GM10266 (cell line): ENCODE measurements around the gene KRTDAP.

Source experiments
- DNase-seq: peaks from one replicate; pipeline ENCODE4 v3.0.0; 2012; ENCODE audit errors: extremely low spot score
- CTCF ChIP-seq: IDR thresholded peaks from 2 replicates; pipeline ENCODE4 v1.5.1; 2012; ENCODE audit warnings: mild to moderate bottlenecking, low read depth; ENCODE audit not compliant: control insufficient read depth, insufficient read depth; ENCODE audit errors: missing control alignments

The KRTDAP gene

DNA sequence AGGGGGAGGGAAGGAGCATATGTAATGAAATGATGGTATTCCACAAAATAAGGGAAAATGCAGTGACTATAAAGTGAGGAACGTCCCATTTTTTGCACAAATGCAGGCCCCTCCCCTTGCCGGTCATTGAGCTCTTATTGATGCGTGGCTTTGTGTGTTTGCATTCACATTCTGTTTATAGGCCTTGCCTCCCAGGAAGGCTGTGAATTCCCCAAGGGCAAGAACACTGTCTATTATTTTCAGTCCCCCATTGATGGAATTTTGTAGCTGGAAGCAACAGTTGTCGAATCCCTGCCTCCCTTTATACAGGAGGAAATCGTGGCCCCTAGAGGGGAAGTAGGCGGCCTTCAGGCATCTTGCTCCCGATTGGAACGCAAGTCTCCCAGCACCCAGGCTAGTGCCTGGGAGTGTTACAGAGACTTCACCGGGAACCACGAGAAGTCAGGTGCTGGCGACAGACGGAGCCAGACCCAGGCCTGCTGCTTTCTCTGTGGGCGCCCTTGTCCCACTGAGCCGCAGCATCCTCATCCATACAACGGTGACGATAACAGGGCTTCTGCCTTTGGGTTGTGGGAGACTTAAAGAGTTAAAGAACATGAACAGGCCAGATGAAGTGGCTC, 31.0 kb upstream of the KRTDAP start:
- DNase-seq = no peak
- TF ChIP-seq CTCF = no peak

DNA sequence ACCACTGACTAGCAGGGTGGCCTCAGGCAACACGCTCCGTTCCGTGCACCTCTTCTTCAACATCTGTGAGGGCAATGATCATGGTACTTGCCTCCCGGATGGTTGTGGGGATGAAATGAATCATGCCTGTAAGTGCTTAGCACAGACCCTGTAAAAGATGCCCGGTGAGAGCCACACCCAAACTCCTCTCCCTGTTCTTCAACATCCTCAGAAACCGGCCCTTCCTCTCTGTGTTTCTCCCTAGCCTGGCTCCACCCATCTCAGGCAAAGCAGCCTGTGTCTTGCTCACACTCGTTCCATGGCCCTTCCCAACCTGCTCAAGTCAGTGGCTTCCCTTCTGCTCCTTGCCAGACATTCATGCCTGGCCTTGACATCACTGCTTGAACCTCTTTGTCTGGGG, 29.0 kb upstream of the KRTDAP start:
- no peak for DNase-seq
- TF ChIP-seq CTCF = no peak

- no peak for DNase-seq
These were observed 28.0 kb upstream of the KRTDAP start for GRCh38 chr19:35518313-35518712.

GRCh38 chr19:35517342-35517741, 27.1 kb upstream of the KRTDAP start:
- TF ChIP-seq CTCF = no peak
- DNase-seq = no peak

More at GRCh38 chr19:35518313-35518712, 28.0 kb upstream of the KRTDAP start:
- no peak for TF ChIP-seq CTCF

DNA sequence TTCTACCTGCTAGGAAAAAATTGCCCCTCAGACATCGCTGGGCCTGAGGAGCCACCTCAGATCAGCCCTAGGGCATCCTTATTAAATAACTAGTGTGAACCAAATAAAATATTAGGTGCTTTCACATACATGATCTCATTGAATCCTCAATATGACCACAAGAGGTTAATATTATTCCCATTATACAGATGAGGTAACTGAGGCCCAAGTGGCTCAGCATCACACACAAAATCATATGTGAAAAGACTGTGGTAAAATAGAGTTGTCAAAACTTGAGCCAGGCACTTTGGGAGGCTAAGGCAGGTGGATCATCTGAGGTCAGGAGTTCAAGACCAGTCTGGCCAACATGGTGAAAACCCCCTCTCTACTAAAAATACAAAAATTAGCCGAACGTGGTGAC, 26.0 kb upstream of the KRTDAP start:
- TF ChIP-seq CTCF = no peak
- no peak for DNase-seq

- no peak for DNase-seq
- TF ChIP-seq CTCF = no peak
These were observed 24.1 kb upstream of the KRTDAP start for GRCh38 chr19:35514282-35514809.

DNA sequence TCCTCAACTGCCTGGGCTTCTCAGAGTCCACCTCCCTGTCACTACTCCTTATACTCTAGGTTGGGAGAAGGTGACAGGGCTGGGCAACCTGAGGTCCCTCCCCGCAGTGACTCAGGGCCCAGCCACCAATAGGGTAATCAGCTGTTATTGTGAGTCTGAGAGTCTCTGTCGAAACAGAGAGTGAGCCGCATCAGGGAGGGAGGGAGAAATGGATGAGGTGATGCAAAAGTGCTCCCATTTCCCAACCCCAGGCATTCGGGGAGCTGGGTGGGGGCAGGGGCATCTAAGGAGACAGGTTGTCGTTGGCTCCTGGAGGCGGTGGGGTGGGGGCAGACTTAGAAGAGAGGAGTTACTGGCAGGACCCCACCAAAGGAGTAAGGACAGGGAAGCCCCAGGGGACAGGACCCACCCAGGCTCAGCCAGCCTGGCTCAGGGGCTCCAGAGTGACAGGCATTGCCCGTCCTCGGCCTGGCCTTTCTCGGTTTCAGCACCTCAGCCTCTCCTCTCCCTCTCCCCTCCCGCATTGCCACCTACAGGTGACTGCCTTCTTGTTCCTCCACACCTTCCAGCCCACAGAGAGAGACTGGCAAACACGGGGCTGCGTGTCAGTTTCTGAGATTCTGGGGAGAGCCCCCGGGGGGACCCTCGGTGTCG, 23.5 kb upstream of the KRTDAP start, which contains the start of gene DMKN:
TSS of gene DMKN (minus strand) at position 22 of the 654 bp plus-strand sequence. CDS start 174 bp downstream, outside the sequence.
- DNase-seq = no peak

More for the DNA sequence above, 23.5 kb upstream of the KRTDAP start, which contains the start of gene DMKN:
- TF ChIP-seq CTCF = peak; percentile 2
